ENCODE data around the gene PROZ.

- TF ChIP-seq CTCF (conservative IDR thresholded peaks at IDR 0.05) (no peak), ZFX (IDR thresholded peaks at IDR 0.05) (no peak)
Measured at GRCh38 chr13:113144255-113144629, 14.2 kb upstream of the PROZ start.
